Esophagus muscularis mucosa (tissue), 4 donors: Measurements from ENCODE around the gene ALKBH1. TPM values are rescaled to one million over a fixed set of nuclear protein-coding genes. Genes with fewer than 3 reads are reported as not detected.

ENCODE experiments used
- DNase-seq: peaks from one replicate; pipeline ENCODE4 v3.0.0-alpha.2; 2017; ENCODE audit errors: extremely low spot score
- H3K27ac ChIP-seq, 4 donors: fragments of 200-600 bp; sonication (generic); replicated peaks in 1 of 4; 1 replicate in 3 of 4; 2 replicates in 1 of 4; pipeline ENCODE4 v1.5.1; 2016 to 2019; ENCODE audit warnings: mild to moderate bottlenecking in 1 of 4
- H3K27me3 ChIP-seq, 4 donors: fragments of 200-600 bp; sonication (generic); one replicate each; pipeline versions ENCODE4 v1.5.1 to v1.6.0; 2016 to 2019
- H3K36me3 ChIP-seq, 4 donors: fragments of 200-600 bp; sonication (generic); one replicate each; pipeline ENCODE4 v1.5.1; 2016 to 2019
- H3K4me1 ChIP-seq, 4 donors: fragments of 200-600 bp; sonication (generic); one replicate each; pipeline ENCODE4 v1.5.1; 2016 to 2019
- H3K4me3 ChIP-seq, 4 donors: fragments of 200-600 bp; sonication (generic); 1 replicate in 2 of 4; 2 replicates in 2 of 4; pipeline ENCODE4 v1.5.1; 2016 to 2019; ENCODE audit warnings: mild to moderate bottlenecking in 4 of 4, moderate library complexity in 1 of 4
- H3K9me3 ChIP-seq, 4 donors: fragments of 200-600 bp; sonication (generic); 1 replicate in 3 of 4; 2 replicates in 1 of 4; pipeline ENCODE4 v1.5.1; 2016 to 2019
- EP300 ChIP-seq: sonication (generic); formaldehyde crosslinking; IDR thresholded peaks from one replicate; pipeline ENCODE4 v1.6.1; 2017; ENCODE audit warnings: antibody characterized with exemption
- POLR2A ChIP-seq: fragments of 450-650 bp; IDR thresholded peaks from one replicate; pipeline ENCODE4 v1.6.1; 2017; ENCODE audit warnings: antibody characterized with exemption, moderate library complexity, mild to moderate bottlenecking, low read depth
- POLR2AphosphoS5 ChIP-seq, 2 donors: sonication (generic); formaldehyde crosslinking; IDR thresholded peaks; one replicate each; pipeline ENCODE4 v1.6.1; 2017; ENCODE audit warnings: antibody characterized with exemption in 2 of 2
- WGBS: methylation state at CpG from one replicate; pipeline ENCODE4 v1.1.5; 2018; 5-methylcytosine and 5-hydroxymethylcytosine counted together
- intact Hi-C: fragments of 100-400 bp; cut with DNase I; formaldehyde crosslinking; loops from one replicate; pipeline ENCODE4 v1.15.1; 2023
- total RNA-seq, 4 donors: library from RNA; depleted of rRNA; stranded (reverse); fragments of >200 nt; gene quantifications; one replicate each; pipeline versions ENCODE4 v1.1.0 to v1.2.1, GENCODE V29; 2016
- TF ChIP-seq, protein P1 (sequence below), 3 experiments: fragments of 200-600 bp in 2 of 3; fragments of 450-650 bp in 1 of 3; sonication (generic) in 2 of 3; IDR thresholded peaks; one replicate each; pipeline ENCODE4 v1.5.1; 2017 to 2019; ENCODE audit warnings: antibody characterized with exemption in 3 of 3, mild to moderate bottlenecking in 2 of 3, moderate library complexity in 1 of 3

The ALKBH1 gene
- total RNA-seq, 4 donors from 2014 or later = 8.0 to 13.3 (median 11.8) TPM

DNA sequence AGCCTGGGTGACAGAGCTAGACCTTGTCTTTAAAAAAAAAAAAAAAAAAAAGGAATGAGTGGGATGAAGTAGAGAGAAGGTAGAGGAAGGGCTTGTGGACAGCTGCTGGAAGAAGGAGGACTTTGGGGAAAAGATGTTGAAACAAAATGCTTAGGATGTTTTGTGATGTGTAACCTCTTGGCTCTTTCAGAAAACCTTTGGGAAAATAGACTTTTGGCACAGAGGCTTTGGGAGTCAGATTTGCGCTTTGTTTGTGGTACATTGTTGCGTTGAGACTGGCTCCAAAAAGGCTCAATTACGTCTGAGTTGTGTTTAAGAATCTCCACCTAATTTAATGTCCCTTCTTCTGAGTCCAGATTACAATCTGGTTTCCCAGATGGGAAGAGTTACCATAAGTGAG lies 58.5 kb downstream of the ALKBH1 start:
- 89% methylated on average over 3 of the region's 3 CpGs for WGBS
- Histone ChIP-seq H3K27ac (no peak overlapping the region), H3K9me3 (no peaks in the 10 kb centered on the region), H3K4me3 (no peak overlapping the region), H3K27me3 (no peaks in the 10 kb centered on the region), H3K4me1 (no peaks in the 10 kb centered on the region), H3K36me3 (no peaks in the 10 kb centered on the region)
- intact Hi-C loops = no loop called here
- TF ChIP-seq, protein P1, sequence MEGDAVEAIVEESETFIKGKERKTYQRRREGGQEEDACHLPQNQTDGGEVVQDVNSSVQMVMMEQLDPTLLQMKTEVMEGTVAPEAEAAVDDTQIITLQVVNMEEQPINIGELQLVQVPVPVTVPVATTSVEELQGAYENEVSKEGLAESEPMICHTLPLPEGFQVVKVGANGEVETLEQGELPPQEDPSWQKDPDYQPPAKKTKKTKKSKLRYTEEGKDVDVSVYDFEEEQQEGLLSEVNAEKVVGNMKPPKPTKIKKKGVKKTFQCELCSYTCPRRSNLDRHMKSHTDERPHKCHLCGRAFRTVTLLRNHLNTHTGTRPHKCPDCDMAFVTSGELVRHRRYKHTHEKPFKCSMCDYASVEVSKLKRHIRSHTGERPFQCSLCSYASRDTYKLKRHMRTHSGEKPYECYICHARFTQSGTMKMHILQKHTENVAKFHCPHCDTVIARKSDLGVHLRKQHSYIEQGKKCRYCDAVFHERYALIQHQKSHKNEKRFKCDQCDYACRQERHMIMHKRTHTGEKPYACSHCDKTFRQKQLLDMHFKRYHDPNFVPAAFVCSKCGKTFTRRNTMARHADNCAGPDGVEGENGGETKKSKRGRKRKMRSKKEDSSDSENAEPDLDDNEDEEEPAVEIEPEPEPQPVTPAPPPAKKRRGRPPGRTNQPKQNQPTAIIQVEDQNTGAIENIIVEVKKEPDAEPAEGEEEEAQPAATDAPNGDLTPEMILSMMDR (IDR thresholded peaks at IDR 0.05) = no peak
- TF ChIP-seq POLR2AphosphoS5 (IDR thresholded peaks at IDR 0.05) = no peak
- no peak for TF ChIP-seq POLR2A
- no peak for TF ChIP-seq EP300
- no peak for DNase-seq

DNA sequence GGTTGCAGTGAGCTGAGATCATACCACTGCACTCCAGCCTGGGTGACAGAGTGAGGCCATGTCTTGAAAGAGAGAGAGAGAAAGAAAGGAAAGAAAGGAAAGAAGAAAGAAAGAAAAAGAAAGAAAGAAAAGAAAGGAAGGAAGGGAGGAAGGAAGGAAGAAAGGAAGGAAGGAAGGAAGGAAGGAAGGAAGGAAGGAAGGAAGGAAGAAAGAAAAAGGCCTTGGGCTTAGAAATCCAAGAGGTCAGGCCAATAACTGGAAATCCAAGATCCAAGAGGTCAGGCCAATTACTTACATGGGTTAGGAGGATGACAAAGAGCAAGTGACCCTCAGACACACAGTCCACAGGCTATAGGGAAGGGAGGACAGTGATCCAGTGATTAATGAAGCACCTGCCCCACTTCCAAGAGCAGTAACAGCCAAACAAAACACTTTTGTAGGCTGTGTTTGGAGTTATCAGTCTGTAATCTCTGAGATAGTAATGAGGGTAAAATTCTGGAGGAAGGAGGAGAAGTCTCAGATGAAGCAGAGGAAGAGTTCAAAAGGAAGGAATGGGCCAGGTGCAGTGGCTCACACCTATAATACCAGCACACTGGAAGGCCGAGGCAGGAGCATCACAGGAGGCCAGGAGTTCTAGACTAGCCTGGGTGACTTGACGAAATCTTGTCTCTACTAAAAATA lies 59.2 kb downstream of the ALKBH1 start:
- Histone ChIP-seq H3K27ac (no peak overlapping the region), H3K27me3 (no peaks in the 10 kb centered on the region), H3K4me3 (no peak overlapping the region), H3K36me3 (no peaks in the 10 kb centered on the region), H3K4me1 (no peaks in the 10 kb centered on the region), H3K9me3 (no peaks in the 10 kb centered on the region)
- intact Hi-C loops = no loop called here
- WGBS = 83% methylated on average over 2 of the region's 2 CpGs
- TF ChIP-seq, protein P1 (IDR thresholded peaks at IDR 0.05) = no peak
- no peak for TF ChIP-seq EP300
- no peak for DNase-seq

- H3K4me1 ChIP-seq = no peaks in the 10 kb centered on the region
- no peaks in the 10 kb centered on the region for H3K27me3 ChIP-seq
- 100% methylated on average over 2 of the region's 2 CpGs for WGBS
- no peaks in the 10 kb centered on the region for H3K36me3 ChIP-seq
- no peak for DNase-seq
- intact Hi-C loops = no loop called here
- no peak overlapping the region for H3K4me3 ChIP-seq
- TF ChIP-seq, protein P1 (IDR thresholded peaks at IDR 0.05) = no peak
- TF ChIP-seq POLR2AphosphoS5 (IDR thresholded peaks at IDR 0.05) = no peak
- TF ChIP-seq POLR2A = no peak
- no peak for TF ChIP-seq EP300
- no peak overlapping the region for H3K27ac ChIP-seq
- no peaks in the 10 kb centered on the region for H3K9me3 ChIP-seq
These were observed 60.0 kb downstream of the ALKBH1 start for GRCh38 chr14:77647853-77648252.

DNA sequence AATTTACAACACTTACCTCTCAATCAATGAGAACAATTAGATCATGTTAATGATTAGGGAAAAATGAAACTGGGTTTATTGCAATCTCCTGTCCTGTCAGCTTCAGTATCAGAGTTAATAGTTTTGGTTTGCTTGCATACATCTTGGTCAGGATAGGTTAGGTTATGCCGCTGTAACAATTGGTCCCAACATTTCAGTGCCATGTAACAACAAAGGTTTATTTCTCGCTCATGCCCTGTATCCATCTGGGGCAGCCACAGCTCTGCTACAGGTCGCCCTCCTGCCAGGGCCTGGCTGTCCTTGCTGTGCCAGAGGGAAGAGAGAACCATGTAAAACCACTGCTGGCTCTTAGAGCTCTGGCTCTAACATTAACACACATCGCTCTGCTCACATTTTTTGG lies 60.9 kb downstream of the ALKBH1 start:
- intact Hi-C loops = no loop called here
- Histone ChIP-seq H3K27me3 (no peaks in the 10 kb centered on the region), H3K27ac (no peak overlapping the region), H3K36me3 (no peaks in the 10 kb centered on the region), H3K9me3 (no peaks in the 10 kb centered on the region), H3K4me3 (no peak overlapping the region), H3K4me1 (peaks cover 0 to 7% (median 7%) of the 10 kb centered on the region in 4 donors)
- TF ChIP-seq POLR2A (no peak), EP300 (no peak)
- TF ChIP-seq, protein P1 (IDR thresholded peaks at IDR 0.05) = no peak
- WGBS = 92% methylated on average over 4 of the region's 4 CpGs
- DNase-seq = no peak
